Measurements from ENCODE around the gene PHTF1.
A peak's percentile ranks its signal among the peaks of the same experiment; 100 is the strongest.

Gene PHTF1

DNA sequence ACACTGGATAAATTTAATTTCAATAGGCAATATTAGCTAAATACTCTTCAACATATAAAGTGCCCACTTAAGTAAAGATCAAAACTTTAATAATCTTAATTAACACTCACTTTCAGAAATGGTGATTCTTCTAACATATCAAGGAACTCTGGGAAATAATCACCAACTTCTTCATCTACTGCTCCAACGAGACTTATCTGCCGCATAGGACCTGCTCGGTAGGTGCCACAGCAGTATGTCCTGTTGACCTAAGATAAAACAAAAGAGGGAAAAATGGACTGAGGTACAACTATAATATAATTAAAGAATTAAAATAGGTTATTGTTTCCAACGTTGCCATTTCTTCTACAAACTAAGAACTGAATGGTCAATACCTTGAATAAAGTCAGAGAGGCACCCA is 18.3 kb upstream of the PHTF1 start:
- no peaks in the 10 kb centered on the region for H3K9me3 ChIP-seq (ENCODE audit: control insufficient read depth, low read length)
- H3K27ac ChIP-seq (ENCODE audit: low read depth, low read length, severe bottlenecking) = no peak overlapping the region
- no CpG with 5 or more reads among the region's 4 CpGs for WGBS, 2 experiments (ENCODE audit: insufficient coverage in 2 of 2)
- H3K4me1 ChIP-seq (ENCODE audit: control insufficient read depth, insufficient read depth, low read length, poor library complexity, severe bottlenecking) = peaks cover 10% of the 10 kb centered on the region
- H3K4me3 ChIP-seq (ENCODE audit: extremely low read depth, insufficient read depth, low read length, poor library complexity, severe bottlenecking) = no peak overlapping the region
- H3K36me3 ChIP-seq (ENCODE audit: control insufficient read depth, insufficient read depth, low read length) = peaks cover 33% of the 10 kb centered on the region

DNA sequence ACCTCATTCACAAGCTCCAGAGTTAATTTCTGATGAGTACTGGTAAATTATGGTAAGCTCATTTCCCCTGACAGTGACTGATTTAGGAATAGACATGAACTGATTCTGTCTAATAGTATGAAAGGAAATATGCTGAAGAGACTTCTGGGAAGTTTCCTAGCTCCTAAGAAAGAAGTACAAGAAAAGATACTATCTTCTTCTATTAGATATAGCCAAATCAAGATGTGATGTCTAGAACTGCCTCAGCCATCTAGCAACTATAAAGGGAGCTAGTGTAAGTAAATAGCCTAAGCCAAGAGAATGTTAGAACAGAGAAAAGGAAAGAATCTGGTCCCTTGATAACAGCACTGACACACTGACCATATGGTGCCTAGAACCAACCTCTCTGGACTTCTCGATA is 10.7 kb upstream of the PHTF1 start:
- Histone ChIP-seq H3K36me3 (ENCODE audit: control insufficient read depth, insufficient read depth, low read length) (peaks cover 40% of the 10 kb centered on the region), H3K4me1 (ENCODE audit: control insufficient read depth, insufficient read depth, low read length, poor library complexity, severe bottlenecking) (no peaks in the 10 kb centered on the region), H3K27ac (ENCODE audit: low read depth, low read length, severe bottlenecking) (no peak overlapping the region), H3K9me3 (ENCODE audit: control insufficient read depth, low read length) (no peaks in the 10 kb centered on the region), H3K4me3 (ENCODE audit: extremely low read depth, insufficient read depth, low read length, poor library complexity, severe bottlenecking) (no peak overlapping the region)
- no CpG with 5 or more reads among the region's 1 CpG for WGBS, 2 experiments (ENCODE audit: insufficient coverage in 2 of 2)

DNA sequence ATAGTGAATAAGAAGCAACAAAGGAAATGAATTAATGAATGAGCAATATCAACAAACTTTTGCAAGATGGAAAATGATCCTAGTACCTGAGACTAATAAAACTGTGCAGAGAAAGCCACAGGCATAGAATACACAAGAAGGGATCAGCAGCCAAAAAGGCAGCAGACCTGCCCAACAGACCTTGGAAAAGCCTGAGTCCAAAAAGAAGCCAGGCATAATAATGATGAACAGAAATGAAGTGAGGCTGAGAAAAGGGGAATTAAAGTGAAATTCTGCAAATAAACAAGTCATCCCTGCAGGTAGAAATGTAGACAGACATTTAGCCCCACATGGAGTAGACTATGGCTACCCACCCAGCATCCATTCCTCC is 10.3 kb upstream of the PHTF1 start:
- Histone ChIP-seq H3K27ac (ENCODE audit: low read depth, low read length, severe bottlenecking) (no peak overlapping the region), H3K4me1 (ENCODE audit: control insufficient read depth, insufficient read depth, low read length, poor library complexity, severe bottlenecking) (no peaks in the 10 kb centered on the region), H3K36me3 (ENCODE audit: control insufficient read depth, insufficient read depth, low read length) (peaks cover 42% of the 10 kb centered on the region), H3K9me3 (ENCODE audit: control insufficient read depth, low read length) (no peaks in the 10 kb centered on the region), H3K4me3 (ENCODE audit: extremely low read depth, insufficient read depth, low read length, poor library complexity, severe bottlenecking) (no peak overlapping the region)

DNA sequence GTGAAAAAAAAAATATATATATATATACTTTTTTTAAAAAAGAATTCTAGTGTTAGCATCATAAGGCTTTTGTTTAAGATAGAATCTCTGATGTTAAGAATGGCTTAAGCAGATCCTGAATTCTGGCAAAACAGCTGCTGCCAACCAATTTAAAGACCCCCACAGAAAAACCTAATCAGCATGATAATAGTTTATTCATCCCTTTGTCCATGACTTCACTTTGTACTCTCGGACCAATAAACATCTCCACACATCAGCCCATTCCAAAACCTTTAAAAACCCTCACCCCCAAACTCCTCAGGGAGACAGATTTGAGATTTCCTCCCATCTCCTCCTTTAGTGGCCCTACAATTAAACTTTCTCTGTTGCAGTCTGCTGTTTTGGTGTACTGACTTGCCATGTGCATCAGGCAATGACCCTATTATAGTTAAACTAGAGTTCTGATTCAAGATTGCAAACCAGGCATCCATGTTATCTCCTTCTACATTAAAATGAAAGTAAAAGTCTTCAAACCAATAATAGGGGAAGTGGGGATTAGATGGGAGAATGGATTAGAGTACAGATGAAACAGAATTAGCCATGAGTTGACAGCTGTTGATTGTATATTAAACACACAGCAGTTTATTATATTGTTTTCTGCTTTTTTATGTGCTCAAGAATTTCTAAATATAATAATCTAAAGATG is 9.8 kb upstream of the PHTF1 start:
- WGBS, 2 experiments (ENCODE audit: insufficient coverage in 2 of 2) = 50 to 60% methylated on average over 1 of the region's 1 CpG
- peaks cover 40% of the 10 kb centered on the region for H3K36me3 ChIP-seq (ENCODE audit: control insufficient read depth, insufficient read depth, low read length)

DNA sequence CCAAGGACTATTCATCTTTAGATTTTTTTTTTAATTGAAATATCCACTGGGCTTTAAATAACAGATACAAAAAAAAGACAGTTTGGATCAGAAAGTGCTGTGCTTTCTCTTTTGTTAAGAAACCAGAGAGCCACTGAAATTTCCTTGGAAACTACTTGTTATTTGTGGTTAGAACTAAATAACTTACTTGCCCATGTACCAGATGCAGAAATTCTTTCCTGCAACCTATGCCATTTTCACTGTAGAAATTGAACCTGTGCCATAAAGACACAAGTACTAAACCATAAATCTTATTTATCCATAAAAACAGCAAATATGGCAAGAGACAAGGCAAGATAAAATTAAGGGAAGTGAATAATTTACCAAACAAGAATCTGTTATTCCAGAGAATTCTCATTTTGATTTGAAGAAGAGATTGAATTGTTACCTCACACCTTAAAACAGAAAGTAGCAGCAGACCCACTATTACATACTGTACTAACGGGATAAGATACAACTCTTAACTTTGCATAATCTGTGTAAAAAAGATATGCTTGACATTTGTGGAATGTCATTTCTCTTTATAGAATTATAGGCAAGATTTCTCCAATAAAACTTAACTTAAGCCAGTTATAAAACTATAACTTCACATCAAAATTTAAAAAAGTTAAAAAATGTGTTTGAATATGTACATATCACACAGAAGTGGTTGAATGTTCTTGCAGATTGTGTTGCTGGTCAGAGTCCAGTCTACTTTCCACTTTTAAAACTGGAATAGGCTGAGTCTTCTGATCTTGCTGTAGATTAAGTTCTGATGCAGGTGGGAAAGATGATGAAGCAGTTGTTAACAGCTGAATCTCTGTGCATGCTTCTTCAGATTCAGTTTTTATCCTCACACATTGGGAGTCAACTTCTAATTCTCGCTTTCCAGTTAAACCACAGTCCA is 6.3 kb upstream of the PHTF1 start:
- H3K4me1 ChIP-seq (ENCODE audit: control insufficient read depth, insufficient read depth, low read length, poor library complexity, severe bottlenecking) = no peaks in the 10 kb centered on the region
- H3K27ac ChIP-seq (ENCODE audit: low read depth, low read length, severe bottlenecking) = no peak overlapping the region
- H3K4me3 ChIP-seq (ENCODE audit: extremely low read depth, insufficient read depth, low read length, poor library complexity, severe bottlenecking) = no peak overlapping the region
- 100% methylated on average over 1 of the region's 2 CpGs for WGBS, 2 experiments (ENCODE audit: insufficient coverage in 2 of 2)
- no peaks in the 10 kb centered on the region for H3K9me3 ChIP-seq (ENCODE audit: control insufficient read depth, low read length)
- H3K36me3 ChIP-seq (ENCODE audit: control insufficient read depth, insufficient read depth, low read length) = peaks cover 42% of the 10 kb centered on the region

More for the DNA sequence above, 9.8 kb upstream of the PHTF1 start:
- H3K4me3 ChIP-seq (ENCODE audit: extremely low read depth, insufficient read depth, low read length, poor library complexity, severe bottlenecking) = no peak overlapping the region
- H3K4me1 ChIP-seq (ENCODE audit: control insufficient read depth, insufficient read depth, low read length, poor library complexity, severe bottlenecking) = no peaks in the 10 kb centered on the region
- H3K27ac ChIP-seq (ENCODE audit: low read depth, low read length, severe bottlenecking) = no peak overlapping the region
- no peaks in the 10 kb centered on the region for H3K9me3 ChIP-seq (ENCODE audit: control insufficient read depth, low read length)

DNA sequence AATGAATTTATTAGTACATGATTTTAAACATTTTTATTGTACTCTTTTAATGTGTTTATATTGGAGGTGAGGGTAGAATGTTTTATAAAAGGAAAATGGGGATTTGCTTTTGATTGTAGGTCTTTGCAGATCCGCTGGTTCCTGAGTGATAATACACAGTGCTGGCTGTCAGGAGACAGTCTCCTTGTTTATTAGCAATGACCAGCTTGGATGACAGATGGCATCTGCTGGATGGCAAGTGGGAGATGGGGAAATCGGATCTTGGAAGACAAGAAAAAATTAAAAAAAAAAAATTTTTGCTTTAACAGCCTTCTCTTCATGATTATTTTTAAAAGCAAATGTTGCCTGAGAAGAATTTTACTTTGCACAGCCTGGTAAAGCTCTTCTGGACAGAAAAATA is 4.4 kb upstream of the PHTF1 start:
- no peak overlapping the region for H3K4me3 ChIP-seq (ENCODE audit: extremely low read depth, insufficient read depth, low read length, poor library complexity, severe bottlenecking)
- peaks cover 42% of the 10 kb centered on the region for H3K36me3 ChIP-seq (ENCODE audit: control insufficient read depth, insufficient read depth, low read length)
- 92% methylated on average over 1 of the region's 2 CpGs; no CpG with 5 or more reads in 1 of the 2 experiments for WGBS, 2 experiments (ENCODE audit: insufficient coverage in 2 of 2)
- H3K9me3 ChIP-seq (ENCODE audit: control insufficient read depth, low read length) = no peaks in the 10 kb centered on the region
- no peak overlapping the region for H3K27ac ChIP-seq (ENCODE audit: low read depth, low read length, severe bottlenecking)
- H3K4me1 ChIP-seq (ENCODE audit: control insufficient read depth, insufficient read depth, low read length, poor library complexity, severe bottlenecking) = no peaks in the 10 kb centered on the region

DNA sequence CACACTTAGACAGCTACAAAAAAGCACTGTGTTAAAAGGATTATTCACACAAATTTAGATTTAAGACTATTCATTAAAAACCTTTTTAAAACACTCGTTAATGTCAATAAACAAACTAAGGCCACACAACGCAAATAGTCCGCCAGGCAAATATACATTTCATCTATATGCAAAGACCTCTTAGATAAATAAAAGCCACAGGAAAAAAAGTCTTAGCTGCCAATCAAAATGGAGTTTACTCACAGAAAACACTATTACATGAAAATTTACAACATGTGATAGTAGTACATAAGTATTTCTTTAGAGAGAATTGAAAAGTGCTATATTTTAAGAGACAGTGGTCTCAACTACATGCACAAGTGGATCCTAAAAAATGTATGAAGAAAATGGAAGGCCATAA is 2.7 kb upstream of the PHTF1 start:
- WGBS, 2 experiments (ENCODE audit: insufficient coverage in 2 of 2) = 82 to 96% methylated on average over 2 to 3 of the region's 3 CpGs
- H3K4me1 ChIP-seq (ENCODE audit: control insufficient read depth, insufficient read depth, low read length, poor library complexity, severe bottlenecking) = no peaks in the 10 kb centered on the region
- no peaks in the 10 kb centered on the region for H3K9me3 ChIP-seq (ENCODE audit: control insufficient read depth, low read length)
- peaks cover 29% of the 10 kb centered on the region for H3K36me3 ChIP-seq (ENCODE audit: control insufficient read depth, insufficient read depth, low read length)
- H3K27ac ChIP-seq (ENCODE audit: low read depth, low read length, severe bottlenecking) = no peak overlapping the region
- H3K4me3 ChIP-seq (ENCODE audit: extremely low read depth, insufficient read depth, low read length, poor library complexity, severe bottlenecking) = no peak overlapping the region

DNA sequence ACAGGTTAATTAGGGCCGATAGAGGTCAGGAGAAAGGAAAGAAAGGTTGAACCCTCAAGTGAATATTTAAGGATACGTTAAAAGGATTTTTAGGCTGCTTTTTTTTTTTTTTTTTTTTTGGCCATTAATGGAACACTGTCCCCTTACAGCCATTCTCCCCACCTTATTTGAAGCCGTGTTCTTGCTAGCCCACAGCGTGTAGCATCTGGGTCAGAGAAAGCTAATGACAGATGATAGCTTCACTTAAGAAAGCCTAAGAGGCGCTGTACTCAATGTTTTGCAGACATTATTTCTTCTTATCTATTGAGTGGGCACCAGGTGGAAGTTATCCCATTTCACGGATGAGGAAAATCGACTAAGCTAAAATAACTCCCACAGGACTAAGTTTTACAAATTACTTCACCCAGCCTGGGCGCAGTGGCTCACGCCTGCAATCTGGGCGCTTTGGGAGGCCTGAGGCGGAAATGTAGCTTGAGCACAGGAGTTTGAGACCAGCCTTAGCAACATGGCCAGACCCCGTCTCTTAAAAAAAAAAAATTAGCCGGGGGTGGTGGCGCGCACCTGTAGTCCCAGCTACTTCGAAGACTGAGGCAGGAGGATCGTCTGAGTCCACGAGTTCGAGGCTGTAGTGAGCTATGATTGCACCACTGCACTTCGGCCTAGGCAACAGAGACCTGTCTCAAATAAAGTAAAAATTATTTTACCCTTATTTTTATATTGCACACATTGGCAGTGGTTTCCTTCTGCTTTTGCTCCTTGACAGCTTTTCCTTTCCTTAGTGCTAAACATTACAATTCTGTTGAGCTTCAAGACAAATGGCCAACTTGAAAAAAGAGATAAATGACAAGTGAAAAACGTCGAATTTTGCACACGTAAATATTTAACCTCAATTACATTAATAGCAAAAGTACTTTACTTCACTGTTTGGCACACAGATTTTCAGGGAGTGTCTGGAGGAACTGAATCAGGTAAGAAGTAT is 1.1 kb upstream of the PHTF1 start:
- 80 to 91% methylated on average over 16 to 17 of the region's 23 CpGs for WGBS, 2 experiments (ENCODE audit: insufficient coverage in 2 of 2)
- H3K9me3 ChIP-seq (ENCODE audit: control insufficient read depth, low read length) = no peaks in the 10 kb centered on the region
- peaks cover 6% of the 10 kb centered on the region for H3K4me1 ChIP-seq (ENCODE audit: control insufficient read depth, insufficient read depth, low read length, poor library complexity, severe bottlenecking)
- H3K4me3 ChIP-seq (ENCODE audit: extremely low read depth, insufficient read depth, low read length, poor library complexity, severe bottlenecking) = peak overlapping the region; percentile 85
- H3K36me3 ChIP-seq (ENCODE audit: control insufficient read depth, insufficient read depth, low read length) = peaks cover 29% of the 10 kb centered on the region
- peak overlapping the region; percentile 98 for H3K27ac ChIP-seq (ENCODE audit: low read depth, low read length, severe bottlenecking)

DNA sequence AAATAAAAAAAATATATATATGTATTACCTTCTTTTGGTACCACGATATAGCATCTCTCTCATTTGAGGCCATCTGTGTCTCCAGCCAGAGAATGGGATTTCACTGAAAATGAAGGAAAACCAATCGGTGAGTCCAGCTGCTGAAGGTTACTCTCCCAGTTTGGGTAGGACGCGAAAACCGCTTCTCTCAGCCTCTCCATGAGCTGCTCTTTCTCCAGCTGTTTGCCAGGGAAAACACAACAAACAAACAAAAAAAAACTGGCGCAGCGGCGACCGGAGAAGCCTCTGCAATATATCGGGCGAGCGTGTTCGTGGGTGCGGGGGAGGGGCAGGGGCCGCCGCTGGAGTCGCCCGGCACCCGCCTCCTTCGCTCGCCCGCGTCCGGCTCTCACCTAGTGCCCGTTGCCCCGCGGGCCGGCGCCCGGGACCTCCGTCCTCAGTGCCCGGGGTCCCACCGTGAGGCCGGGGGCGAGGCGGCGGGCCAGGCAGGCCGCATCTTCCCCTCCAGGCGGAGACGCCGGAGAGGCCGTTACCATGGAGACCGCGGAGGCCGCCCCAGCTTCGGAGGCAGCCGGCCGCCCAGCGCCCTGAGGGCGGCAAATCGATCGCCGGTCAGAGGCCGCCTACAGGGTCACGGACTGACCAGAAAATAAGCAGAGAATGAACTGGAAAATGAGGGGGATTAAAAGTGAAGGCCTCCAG is 504 bp downstream of the PHTF1 start:
- H3K27ac ChIP-seq (ENCODE audit: low read depth, low read length, severe bottlenecking) = peak overlapping the region; percentile 98
- peaks cover 28% of the 10 kb centered on the region for H3K36me3 ChIP-seq (ENCODE audit: control insufficient read depth, insufficient read depth, low read length)
- peaks cover 6% of the 10 kb centered on the region for H3K4me1 ChIP-seq (ENCODE audit: control insufficient read depth, insufficient read depth, low read length, poor library complexity, severe bottlenecking)
- H3K9me3 ChIP-seq (ENCODE audit: control insufficient read depth, low read length) = no peaks in the 10 kb centered on the region
- H3K4me3 ChIP-seq (ENCODE audit: extremely low read depth, insufficient read depth, low read length, poor library complexity, severe bottlenecking) = peak overlapping the region; percentile 85
- 0 to 2% methylated on average over 23 to 32 of the region's 55 CpGs for WGBS, 2 experiments (ENCODE audit: insufficient coverage in 2 of 2)

DNA sequence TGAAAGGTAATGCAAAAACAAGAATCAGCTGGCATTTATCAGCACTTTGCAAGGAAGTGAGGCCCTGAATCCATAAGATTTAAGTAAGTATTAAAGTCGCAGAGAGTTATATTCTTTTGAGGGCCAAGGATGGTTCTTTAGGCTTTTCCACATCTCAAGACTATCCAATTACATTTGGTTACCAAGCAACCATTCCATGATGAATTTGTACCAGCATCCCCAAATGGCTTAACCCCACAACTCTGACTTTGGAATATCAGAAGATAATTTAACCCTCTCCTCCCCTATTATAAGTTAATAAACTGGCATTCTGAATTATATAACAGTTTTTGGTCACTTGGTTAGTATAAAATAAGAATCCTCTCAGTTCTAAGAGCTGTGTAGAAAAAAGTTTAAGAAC is 2.8 kb downstream of the PHTF1 start:
- peak overlapping the region; percentile 85 for H3K4me3 ChIP-seq (ENCODE audit: extremely low read depth, insufficient read depth, low read length, poor library complexity, severe bottlenecking)
- no peak overlapping the region for H3K27ac ChIP-seq (ENCODE audit: low read depth, low read length, severe bottlenecking)
- H3K36me3 ChIP-seq (ENCODE audit: control insufficient read depth, insufficient read depth, low read length) = peaks cover 35% of the 10 kb centered on the region
- H3K4me1 ChIP-seq (ENCODE audit: control insufficient read depth, insufficient read depth, low read length, poor library complexity, severe bottlenecking) = peaks cover 6% of the 10 kb centered on the region
- H3K9me3 ChIP-seq (ENCODE audit: control insufficient read depth, low read length) = no peaks in the 10 kb centered on the region
- no CpG with 5 or more reads among the region's 1 CpG for WGBS, 2 experiments (ENCODE audit: insufficient coverage in 2 of 2)
